PC-9 (cell line): ENCODE results near the gene FOLR2.

Experiments used
- EZH2 ChIP-seq: fragments of 200-600 bp; sonication (generic); IDR thresholded peaks from 2 replicates; pipeline ENCODE4 v1.8.0; 2017; ENCODE audit warnings: antibody characterized with exemption, low read depth
- TF ChIP-seq, protein P1 (sequence below): fragments of 200-600 bp; sonication (generic); conservative IDR thresholded peaks from 2 replicates; pipeline ENCODE4 v1.6.1; 2017; ENCODE audit warnings: mixed run types, antibody characterized with exemption, mild to moderate bottlenecking, moderate library complexity

DNA sequence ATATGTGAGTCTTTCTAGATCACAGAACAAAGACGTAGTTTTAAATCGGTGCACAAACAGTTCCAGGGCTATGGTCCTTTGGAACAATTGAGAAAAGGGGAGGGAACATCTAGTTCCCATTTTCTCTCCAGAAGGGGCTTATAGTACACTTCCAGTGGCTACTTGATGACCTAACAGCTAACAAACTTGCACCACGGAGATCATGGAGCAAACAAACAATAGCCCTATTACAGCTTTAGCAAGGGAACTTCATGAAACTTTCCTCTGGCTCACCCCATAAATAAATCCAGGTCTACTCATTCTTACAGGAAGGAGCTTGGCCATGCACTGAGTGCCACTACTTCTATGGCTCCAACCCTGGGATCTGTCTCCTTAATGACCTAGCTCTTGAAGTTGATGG, 8.3 kb upstream of the FOLR2 start:
- no peak for TF ChIP-seq EZH2
- TF ChIP-seq, protein P1, sequence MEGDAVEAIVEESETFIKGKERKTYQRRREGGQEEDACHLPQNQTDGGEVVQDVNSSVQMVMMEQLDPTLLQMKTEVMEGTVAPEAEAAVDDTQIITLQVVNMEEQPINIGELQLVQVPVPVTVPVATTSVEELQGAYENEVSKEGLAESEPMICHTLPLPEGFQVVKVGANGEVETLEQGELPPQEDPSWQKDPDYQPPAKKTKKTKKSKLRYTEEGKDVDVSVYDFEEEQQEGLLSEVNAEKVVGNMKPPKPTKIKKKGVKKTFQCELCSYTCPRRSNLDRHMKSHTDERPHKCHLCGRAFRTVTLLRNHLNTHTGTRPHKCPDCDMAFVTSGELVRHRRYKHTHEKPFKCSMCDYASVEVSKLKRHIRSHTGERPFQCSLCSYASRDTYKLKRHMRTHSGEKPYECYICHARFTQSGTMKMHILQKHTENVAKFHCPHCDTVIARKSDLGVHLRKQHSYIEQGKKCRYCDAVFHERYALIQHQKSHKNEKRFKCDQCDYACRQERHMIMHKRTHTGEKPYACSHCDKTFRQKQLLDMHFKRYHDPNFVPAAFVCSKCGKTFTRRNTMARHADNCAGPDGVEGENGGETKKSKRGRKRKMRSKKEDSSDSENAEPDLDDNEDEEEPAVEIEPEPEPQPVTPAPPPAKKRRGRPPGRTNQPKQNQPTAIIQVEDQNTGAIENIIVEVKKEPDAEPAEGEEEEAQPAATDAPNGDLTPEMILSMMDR, result no peak
